HCT116 (cell line): Measurements from ENCODE around the gene FTL.

ENCODE experiments used
- CTCF ChIP-seq, 3 experiments: fragments of 200-600 bp in 1 of 3; sonication (generic) in 1 of 3; IDR thresholded peaks in 2 of 3; conservative IDR thresholded peaks in 1 of 3; 2 replicates each; pipeline ENCODE4 v1.5.1; 2012 to 2017; ENCODE audit warnings: low read depth in 2 of 3, low read length in 2 of 3, antibody characterized with exemption in 1 of 3, borderline replicate concordance in 1 of 3, control low read depth in 1 of 3, mild to moderate bottlenecking in 1 of 3, mixed read lengths in 1 of 3, mixed run types in 1 of 3, moderate library complexity in 1 of 3; ENCODE audit not compliant: insufficient read depth in 1 of 3
- ELF1 ChIP-seq: IDR thresholded peaks from 2 replicates; pipeline ENCODE4 v1.6.1; 2012; ENCODE audit warnings: low read depth, borderline replicate concordance
- POLR2AphosphoS5 ChIP-seq: IDR thresholded peaks from 2 replicates; pipeline ENCODE4 v1.6.1; 2011; ENCODE audit warnings: mild to moderate bottlenecking, low read depth, low read length, moderate library complexity
- YY1 ChIP-seq: IDR thresholded peaks from 2 replicates; pipeline ENCODE4 v1.6.1; 2011; ENCODE audit warnings: low read length, low read depth, moderate library complexity, mild to moderate bottlenecking; ENCODE audit not compliant: insufficient replicate concordance; ENCODE audit errors: extremely low read depth
- ZNF274 ChIP-seq: fragments of 200-500 bp; sonication (Bioruptor generic); IDR thresholded peaks from 2 replicates; pipeline ENCODE4 v1.6.1; 2014; ENCODE audit warnings: mild to moderate bottlenecking, low read depth, low read length, inconsistent platforms

DNA sequence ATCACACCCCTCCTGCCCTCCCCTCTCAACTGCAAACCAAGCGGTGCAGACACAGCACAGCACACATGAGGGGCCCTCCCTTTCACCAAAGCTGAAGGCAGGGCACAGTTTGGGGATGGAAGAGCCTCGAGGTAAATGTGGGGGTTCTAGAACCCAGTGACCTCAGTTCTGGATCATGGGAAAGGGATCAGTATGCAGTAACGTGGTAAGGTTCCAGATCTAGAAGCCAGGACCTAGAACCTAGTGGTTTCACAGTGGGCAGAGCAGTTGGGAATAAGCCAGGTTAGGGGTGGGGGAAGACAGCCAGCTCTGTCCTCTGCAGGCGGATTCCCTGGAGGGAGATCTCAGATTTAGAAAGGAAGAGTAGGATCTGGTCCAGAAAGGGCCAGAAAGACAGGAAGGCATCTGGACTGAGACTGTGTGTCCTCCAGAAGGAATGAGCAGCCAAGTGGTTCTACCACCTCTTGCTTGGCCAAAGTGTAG, 3.1 kb downstream of the FTL start:
- TF ChIP-seq CTCF (IDR thresholded peaks at IDR 0.05 in 2 of 3, conservative IDR thresholded peaks at IDR 0.05 in 1 of 3; ENCODE audit: borderline replicate concordance in 1 of 3, insufficient read depth in 1 of 3, low read depth in 2 of 3, low read length in 2 of 3) (no peak), ELF1 (no peak), YY1 (no peak), POLR2AphosphoS5 (no peak), ZNF274 (no peak)
